Activated T-cell treated with anti-CD3 and anti-CD28 coated beads for 48 hours (primary cell): Measurements from ENCODE around the gene PDZD2.
"Not testable (repeated sequence)": the region's sequence is repeated elsewhere in the genome, so short reads cannot be mapped to it uniquely, and the experiment has no call there.

Experiments
- DNase-seq: peaks from one replicate; pipeline ENCODE4 v3.0.0-alpha.2; 2020; ENCODE audit warnings: low read depth

PDZD2 gene

GRCh38 chr5:32043105-32043504, 404.2 kb downstream of the PDZD2 start:
- DNase-seq = no peak

DNA sequence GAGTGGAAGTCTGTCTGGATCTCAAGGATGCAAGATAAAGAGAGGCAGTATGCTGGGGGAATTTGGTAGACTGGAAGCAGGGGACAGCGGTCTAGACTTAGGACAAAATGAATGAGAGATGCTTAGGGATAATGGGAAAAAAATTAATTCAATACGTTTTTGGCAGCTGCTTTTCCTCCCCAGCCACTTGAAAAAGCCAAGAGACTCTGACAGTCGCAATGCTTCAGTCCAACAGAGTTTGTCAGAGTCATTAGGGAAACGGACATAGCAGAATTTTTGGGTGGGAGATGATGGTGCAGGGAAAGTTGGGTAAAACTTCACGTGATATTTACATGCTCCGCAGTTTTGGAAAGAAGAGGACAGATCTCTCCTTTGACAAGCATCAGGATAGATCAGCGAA, 405.5 kb downstream of the PDZD2 start:
- DNase-seq = no peak

DNA sequence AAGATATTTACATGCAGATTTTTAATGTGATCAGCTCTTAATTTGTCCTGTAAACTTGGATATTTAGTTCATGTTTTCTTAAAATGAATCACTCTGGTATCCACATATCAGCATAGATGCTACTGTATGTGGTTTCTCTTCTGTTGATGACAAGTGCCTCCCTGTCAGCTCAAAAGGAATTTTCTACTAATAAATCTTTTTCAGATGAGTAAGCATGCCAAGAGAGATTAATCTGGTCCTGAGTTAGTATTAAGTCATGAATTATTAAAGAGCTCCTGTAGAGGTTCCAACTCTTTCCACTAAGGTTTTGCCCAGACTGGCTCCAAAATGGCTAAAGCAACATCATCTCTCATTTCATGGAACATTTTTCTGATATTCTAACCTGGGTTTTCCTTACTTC, 406.0 kb downstream of the PDZD2 start:
- DNase-seq = no peak

DNA sequence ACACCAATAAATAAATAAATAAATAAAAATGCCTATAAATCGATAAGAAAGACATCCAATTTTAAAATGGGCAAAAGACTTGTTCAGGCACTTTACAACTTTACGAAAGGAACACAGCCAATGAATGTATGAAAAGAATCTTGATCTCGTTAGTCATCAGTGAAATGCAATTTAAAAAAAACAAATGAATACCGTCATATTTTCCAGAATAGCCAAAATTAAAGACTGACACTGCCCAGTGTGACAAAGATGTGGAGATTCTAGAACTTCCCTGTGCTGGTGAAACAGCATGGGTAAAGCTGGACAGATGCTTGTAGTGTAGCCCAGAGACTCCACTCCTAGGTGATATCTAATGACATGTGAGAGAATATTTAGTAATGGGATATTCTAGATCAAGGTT, 408.1 kb downstream of the PDZD2 start:
- DNase-seq = no peak

DNA sequence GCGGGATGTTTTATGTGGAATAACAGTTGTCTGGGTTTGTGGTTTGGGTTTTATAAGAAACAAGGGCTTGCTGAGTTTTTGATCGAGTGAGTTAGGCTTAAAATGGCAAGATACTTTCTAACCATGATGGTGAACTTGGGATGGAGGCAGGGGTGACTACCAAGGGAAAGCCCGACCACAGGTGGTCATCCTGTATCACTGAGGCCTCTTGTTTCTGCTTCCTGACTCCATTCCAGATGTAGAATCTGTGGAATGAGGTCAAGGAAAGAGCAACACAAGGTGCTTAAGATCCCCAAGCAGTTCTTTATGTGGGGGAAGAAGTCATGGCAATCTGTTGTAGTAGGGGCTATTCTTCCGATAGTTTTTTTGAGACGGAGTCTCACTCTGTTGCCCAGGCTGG, 412.9 kb downstream of the PDZD2 start:
- DNase-seq = no peak

DNA sequence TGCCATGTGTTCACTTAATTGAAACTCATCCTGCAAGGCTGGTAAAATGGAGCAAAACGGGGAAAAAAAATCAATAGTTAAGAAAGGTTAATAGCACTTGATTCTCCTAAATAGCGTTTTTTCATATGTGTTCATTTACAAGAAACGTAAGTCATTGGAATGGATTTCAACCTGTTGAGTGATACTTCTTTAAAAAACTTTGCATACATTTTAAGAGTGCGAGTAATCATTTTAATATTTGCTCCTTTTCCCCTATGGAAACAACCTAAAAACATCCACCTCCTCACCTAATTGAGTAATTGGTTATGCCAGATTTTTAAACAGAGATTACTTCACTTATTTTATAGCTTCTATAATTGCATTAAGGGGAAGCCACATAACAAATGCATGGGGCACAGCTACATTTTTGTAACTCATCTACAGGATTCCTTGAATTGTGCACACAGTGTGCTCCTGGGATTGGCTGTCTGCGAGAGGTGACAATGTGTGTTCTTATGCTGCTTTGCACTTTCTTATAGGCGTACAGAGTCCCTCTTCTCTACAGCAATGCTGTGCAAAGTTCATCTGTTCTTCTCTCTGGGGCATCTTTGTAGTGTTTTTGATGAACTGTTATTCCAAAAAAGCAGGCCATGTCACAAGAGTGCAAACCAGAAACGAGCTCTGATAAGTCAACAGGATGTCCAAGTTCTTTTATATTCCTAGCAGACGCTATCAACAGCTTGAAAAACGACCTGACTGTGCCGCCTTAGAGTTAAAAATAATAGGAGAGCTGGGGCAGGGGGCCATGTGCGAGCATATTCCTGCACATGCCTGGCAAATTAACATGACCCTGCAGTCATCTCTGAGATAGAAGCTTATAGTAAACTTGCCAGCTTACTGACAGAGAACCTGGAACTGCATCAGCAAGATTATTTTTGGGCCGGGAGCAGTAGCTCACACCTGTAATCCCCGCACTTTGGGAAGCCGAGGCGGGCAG, 417.2 kb downstream of the PDZD2 start:
- no peak for DNase-seq

DNA sequence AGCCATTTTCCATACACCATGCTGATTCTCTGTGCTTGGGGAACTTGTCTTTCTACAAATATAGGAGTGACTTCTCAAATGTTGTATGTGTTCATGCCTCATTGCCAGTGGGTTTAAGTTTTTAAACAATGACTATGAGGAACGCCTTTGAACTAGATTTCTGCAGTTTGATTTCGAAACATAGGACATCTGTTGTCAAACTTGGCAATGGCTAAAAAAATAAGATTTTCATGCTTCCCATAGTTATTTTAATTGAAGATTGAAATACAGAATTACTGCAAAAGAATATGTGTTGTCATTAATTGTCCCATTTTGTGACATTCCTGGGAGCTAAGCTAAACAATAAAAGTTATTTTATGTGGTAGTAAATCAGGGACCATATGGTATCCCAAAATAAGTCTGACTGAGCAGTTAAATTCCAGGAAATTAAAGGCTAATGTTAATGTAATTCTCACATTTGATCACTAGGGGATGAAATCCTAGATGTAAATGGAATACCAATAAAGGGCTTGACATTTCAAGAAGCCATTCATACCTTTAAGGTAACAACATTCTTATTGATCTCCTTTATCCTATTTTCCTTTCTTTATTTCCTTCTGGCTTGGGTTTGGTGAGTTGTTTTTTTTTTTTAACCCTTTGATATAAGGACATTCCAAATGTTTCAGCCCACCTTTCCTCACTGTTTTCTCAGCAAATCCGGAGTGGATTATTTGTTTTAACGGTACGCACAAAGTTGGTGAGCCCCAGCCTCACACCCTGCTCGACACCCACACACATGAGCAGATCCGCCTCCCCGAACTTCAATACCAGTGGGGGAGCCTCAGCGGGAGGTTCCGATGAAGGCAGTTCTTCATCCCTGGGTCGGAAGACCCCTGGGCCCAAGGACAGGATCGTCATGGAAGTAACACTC, 418.5 kb downstream of the PDZD2 start:
- DNase-seq = no peak

- DNase-seq = no peak
Observed at GRCh38 chr5:32058101-32058500, 419.2 kb downstream of the PDZD2 start.

GRCh38 chr5:32058997-32059396, 420.1 kb downstream of the PDZD2 start:
- no peak for DNase-seq

- no peak for DNase-seq
Observed at GRCh38 chr5:32059761-32060530, 421.0 kb downstream of the PDZD2 start.

- no peak for DNase-seq
Observed at GRCh38 chr5:32061236-32061635, 422.3 kb downstream of the PDZD2 start.

- DNase-seq = no peak
Observed at GRCh38 chr5:32066448-32066847, 427.5 kb downstream of the PDZD2 start.

- DNase-seq = no peak
Observed at GRCh38 chr5:32067774-32068470, 429.0 kb downstream of the PDZD2 start.

- DNase-seq = no peak
Observed at GRCh38 chr5:32068561-32068960, 429.6 kb downstream of the PDZD2 start.

GRCh38 chr5:32069396-32069795, 430.5 kb downstream of the PDZD2 start:
- no peak for DNase-seq

- no peak for DNase-seq
Observed at GRCh38 chr5:32071351-32071944, 432.5 kb downstream of the PDZD2 start.

- no peak for DNase-seq
Observed at GRCh38 chr5:32072054-32072453, 433.1 kb downstream of the PDZD2 start.

GRCh38 chr5:32074401-32074800, 435.5 kb downstream of the PDZD2 start:
- DNase-seq = no peak

DNA sequence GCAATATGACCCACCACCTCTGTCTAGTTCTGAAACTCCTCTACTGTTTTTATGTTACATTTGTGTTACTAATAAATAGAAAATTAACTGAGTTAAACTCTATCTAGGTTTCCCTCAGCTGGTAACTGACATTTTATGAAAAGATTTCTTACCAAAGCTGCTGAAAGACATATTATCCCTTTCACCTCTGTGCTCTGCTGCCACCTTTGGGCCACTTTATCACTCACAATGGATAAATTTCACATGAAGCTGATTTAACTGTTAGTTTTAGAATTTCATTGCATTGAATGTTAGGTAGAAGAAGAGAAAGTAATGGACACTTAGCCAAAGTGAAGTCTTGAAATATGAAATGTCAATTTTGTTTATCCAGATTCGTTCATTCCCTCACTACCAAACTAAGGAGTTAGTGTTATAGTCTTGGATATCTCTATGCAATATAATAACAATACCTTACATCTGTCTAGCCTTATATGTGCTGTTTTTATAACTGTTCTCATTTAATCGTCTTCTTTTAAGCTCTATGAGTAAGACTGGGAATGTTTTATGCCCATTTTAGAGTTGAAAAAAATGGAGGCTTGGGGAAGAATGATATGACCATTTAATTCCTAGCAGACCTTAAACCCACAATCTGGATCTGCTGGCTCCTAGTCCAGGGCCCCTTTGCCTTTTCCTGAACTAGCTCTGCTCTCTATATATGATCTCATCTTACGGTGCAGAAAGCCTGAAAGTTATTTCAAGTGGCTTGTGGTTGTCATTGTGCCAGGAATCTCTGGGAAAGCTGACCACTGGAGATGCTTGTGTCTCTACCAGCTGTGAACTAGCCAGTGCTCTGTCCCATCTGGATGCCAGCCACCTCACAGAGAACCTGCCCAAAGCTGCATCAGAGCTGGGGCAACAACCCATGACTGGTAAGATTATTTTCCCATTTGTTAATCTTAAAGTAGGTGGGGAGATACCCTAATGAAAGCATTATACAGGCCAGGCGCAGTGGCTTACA, 438.1 kb downstream of the PDZD2 start:
- DNase-seq = peak; percentile 18

DNA sequence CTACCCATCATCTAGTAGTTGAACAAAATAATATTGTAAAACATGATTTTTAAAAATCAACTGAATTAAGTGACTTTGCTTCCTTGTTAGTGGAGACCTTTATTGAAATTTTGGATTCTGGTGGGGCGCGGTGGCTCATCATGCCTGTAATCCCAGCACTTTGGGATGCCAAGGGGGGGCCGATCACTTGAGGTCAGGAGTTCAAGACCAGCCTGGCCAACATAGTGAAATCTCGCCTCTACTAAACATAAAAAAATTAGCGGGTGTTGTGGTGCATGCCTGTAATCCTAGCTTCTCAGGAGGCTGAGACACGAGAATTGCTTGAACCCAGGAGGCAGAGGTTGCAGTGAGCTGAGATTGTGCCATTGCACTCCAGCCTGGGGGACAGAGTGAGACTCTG, 439.9 kb downstream of the PDZD2 start:
- not testable (repeated sequence) for DNase-seq
